Activated CD8-positive, alpha-beta memory T cell treated with anti-CD3 and anti-CD28 coated beads, Interleukin-2, amount 50 U/mL, for 48 hours (primary cell): ENCODE results near the gene PCYT1A.
"Not testable (repeated sequence)": the region's sequence is repeated elsewhere in the genome, so short reads cannot be mapped to it uniquely, and the experiment has no call there.

Source experiments
- DNase-seq: peaks from one replicate; pipeline ENCODE4 v3.0.0-alpha.2; 2020

The PCYT1A gene

GRCh38 chr3:196210673-196211556 lies 76.6 kb downstream of the PCYT1A start, which contains the start of gene ZDHHC19:
ZDHHC19 (minus strand) TSS chr3:196211400; CDS start chr3:196211315, 85 bp downstream.
- no peak for DNase-seq

GRCh38 chr3:196209944-196210672 lies 77.4 kb downstream of the PCYT1A start:
- not testable (repeated sequence) for DNase-seq

DNA sequence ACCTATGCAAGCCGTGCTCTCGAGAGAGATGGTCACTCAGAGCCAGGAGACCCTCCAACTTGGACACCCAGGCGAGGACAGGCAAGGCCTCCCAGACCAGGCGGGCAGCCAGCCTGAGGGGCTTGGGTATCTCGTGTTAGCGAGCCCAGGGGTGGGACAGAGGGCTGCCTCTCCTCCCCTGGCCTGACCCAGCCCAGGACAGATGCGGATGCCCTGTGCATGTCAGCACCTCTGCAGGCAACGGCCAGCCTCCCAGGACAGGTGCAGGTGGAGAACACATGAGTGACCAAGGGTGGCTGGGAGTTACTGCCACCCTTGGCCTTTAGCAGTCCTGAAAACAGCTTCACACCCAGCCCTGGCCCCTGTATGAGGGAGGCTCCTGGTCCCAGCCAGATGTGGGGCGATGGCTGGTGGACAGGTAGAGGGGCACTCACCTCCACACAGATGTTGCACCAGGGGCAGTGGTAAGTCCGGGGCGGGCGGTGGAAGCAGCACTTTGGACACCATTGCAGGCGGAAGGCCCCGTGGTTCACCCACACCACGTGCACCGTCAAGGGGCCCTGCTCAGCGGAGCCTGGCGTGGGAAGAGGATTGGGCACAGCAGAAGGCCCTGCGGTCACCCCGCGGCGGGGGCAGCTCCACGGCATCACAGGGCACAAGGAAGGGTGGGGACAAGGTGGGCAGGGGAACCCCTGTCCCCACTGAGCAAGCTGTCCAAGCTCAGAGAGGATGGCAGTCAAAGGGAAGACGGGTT lies 78.4 kb downstream of the PCYT1A start:
- DNase-seq: no peak

- DNase-seq: peak; percentile 80
Observed at GRCh38 chr3:196207833-196208607, 79.5 kb downstream of the PCYT1A start.

GRCh38 chr3:196207159-196207832 lies 80.2 kb downstream of the PCYT1A start:
- DNase-seq: no peak

DNA sequence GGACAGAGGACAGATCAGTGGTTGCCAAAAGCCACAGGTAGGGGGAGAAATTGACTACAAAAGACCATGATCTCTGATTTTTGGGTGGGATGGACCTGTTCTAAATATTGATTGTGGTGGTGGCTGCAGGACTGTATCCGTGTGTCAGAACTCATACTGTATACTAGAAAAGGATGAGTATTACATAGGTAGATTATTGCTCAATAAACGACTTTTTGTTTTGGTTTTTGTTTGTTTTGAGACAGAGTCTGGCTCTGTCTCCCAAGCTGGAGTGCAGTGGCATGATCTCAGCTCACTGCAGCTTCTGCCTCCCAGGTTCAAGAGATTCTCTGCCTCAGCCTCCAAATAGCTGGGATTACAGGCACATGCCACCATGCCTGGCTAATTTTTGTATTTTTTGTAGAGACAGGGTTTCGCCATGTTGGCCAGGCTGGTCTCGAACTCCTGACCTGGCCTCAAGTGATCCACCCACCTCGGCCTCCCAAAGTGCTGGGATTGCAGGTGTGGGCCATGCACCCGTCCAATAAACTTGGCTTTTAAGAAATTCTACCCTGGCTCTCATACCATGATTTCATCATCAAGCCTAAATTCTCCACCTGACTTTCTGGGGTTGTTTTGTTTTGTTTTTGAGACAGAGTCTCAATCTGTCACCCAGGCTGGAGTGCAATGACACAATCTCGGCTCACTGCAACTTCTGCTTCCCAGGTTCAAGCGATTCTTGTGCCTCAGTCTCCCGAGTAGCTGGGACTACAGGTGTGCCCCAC lies 81.9 kb downstream of the PCYT1A start:
- not testable (repeated sequence) for DNase-seq

GRCh38 chr3:196203846-196204245 lies 83.7 kb downstream of the PCYT1A start:
- DNase-seq: no peak

GRCh38 chr3:196202516-196202970 lies 85.0 kb downstream of the PCYT1A start:
- no peak for DNase-seq

DNA sequence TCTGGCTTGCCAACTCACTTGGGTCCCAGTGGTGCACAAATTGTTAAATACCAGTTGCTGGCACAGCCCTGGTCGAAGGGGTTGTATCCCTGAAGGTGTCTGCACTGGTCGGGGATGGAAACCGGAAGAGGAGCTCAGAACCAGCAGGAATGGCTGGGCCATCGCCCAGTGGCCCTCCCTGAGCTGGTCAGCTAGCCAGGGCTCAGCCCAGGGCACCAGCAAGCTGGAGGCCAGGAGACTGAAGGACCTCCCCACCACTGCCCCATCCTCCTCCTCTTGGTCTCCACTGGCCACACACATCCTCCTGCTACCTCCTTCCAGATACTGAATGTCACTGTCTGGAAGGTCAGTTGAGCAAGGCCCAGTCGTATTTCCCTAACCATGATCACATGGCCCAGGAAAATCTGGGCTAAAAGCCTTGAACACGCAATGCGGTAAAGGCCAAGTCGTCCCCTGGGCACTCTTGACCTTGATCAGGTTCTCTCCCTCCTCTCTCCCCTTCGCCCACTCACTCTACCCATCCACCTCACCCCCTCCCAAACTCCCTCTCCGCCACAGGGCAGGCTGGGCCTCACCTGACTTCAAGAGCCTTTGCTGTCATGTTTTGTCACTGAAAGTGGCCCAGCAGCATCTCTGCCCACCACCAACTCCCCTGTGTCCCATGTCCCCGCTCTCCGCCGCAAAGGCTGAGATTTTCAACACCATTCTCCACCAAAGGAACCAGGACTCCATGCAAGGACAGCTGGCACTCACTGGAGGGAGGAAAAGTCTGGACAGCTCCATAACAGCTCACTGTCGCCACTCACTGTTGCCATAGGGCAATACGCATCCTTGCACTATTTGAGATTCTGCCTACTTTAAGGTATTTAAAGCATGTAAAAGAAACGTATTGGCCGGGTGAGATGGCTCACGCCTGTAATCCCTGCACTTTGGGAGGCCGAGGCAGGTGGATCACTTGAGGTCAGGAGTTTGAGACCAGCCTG lies 88.5 kb downstream of the PCYT1A start:
- no peak for DNase-seq

DNA sequence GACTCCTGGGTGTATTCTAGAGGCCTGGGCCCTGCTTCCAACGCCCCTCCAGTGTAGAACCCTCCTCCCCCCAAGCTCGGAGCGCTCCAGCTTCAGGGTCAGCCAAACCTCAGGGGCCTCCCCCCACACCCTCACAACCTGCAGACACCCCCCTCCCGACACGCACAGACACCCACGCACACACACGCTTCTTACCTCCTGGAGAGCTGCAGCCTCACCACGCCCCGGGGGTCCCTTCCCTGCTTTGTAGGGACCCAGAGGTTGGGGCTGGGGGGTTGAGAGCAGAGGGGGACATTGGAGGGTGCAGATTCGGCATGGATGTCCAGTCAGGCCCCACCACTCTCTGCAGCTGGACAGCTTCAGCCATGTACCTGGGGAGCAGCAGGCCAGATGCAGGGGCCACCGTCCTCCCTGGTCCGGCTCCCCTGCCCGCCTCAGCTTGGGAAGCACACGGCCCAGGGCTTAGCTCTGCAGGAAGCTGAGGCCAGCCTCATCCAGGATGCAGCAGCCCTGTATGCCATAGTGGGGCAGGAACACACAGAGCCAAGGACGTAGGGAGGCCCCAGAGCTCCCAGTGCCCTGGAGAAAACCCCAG lies 89.3 kb downstream of the PCYT1A start:
- DNase-seq: no peak

GRCh38 chr3:196197524-196197923 lies 90.0 kb downstream of the PCYT1A start:
- DNase-seq: no peak

GRCh38 chr3:196195664-196196265 lies 91.8 kb downstream of the PCYT1A start:
- DNase-seq: no peak

GRCh38 chr3:196194542-196194915 lies 93.0 kb downstream of the PCYT1A start:
- DNase-seq: no peak

DNA sequence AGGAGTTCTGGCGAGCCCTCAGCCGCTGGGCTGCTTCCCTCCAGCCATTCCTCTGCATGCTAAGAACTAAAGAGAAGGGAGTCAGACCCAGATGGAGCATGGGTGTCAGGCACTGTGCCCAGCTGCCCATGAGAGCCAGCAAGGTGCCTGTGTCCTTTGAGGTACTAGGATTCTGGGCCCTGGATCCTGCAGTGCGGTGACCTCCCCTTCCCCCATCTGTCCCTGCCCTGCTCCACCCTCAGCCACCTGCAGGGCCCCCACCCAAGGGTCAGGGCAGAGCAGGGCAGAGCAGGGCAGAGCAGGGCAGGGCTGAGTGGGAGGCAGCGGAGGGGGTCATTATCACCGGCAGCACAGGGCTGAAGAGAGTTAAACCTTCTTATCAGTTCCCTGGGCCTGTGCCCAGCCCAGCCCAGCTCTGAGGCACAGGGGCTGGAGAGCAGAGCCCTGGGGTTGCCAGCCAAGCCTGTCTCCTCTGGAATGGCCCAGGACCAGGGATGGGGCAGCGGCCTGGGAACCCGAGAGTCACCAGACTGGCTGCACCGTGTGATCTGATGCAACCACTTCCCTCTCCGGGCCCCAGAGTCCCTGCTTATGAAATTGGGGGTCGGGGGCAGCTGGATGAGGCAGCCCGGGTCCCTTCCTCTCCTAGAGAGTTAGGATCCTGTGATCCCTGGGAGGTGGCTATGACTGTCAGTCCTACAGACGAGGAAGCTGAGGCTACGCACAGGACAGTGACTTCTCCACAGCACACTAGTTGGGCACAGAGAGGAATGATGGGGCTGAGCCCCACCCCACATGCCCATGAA lies 93.6 kb downstream of the PCYT1A start:
- DNase-seq: no peak

- peak; percentile 67 for DNase-seq
Observed at GRCh38 chr3:196193133-196193735, 94.3 kb downstream of the PCYT1A start.

- peak; percentile 65 for DNase-seq
Observed at GRCh38 chr3:196192524-196193051, 94.9 kb downstream of the PCYT1A start.

DNA sequence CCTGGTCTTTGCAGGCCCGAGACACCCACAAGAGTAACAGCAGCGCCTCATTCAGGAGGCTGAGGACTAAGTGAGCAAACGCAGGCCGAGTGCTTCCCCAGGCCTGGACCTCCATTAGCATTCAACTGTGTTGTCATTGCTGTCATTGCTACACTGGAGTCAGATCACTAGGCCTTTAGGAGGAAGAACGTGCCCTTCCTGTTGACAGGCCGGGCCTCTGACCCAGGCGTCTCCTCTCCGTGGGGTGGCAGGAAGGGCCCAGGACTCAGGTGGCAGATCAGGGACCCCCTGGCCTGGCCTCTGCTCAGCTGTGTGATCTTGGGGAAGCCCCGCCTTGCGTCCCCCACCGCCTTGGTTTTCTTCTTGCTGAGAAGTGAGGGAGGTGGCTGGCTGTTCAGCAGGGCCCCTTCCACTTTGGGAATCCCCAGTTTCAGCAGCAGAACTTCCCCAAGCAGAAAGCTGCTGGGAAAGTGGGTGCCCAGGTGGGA lies 95.4 kb downstream of the PCYT1A start:
- DNase-seq: peak; percentile 77
